Testis (tissue), 2 donors: ENCODE data around the gene CEBPG.

Source experiments
- POLR2A ChIP-seq: fragments of 450-650 bp; IDR thresholded peaks from one replicate; pipeline ENCODE4 v1.6.1; 2017; ENCODE audit warnings: antibody characterized with exemption, mild to moderate bottlenecking, moderate library complexity
- TF ChIP-seq, protein P1 (sequence below), 3 experiments: fragments of 450-650 bp in 2 of 3; fragments of 200-600 bp in 1 of 3; sonication (generic) in 1 of 3; IDR thresholded peaks; one replicate each; pipeline ENCODE4 v1.5.1; 2016 to 2019; ENCODE audit warnings: antibody characterized with exemption in 3 of 3, mild to moderate bottlenecking in 2 of 3, moderate library complexity in 1 of 3

DNA sequence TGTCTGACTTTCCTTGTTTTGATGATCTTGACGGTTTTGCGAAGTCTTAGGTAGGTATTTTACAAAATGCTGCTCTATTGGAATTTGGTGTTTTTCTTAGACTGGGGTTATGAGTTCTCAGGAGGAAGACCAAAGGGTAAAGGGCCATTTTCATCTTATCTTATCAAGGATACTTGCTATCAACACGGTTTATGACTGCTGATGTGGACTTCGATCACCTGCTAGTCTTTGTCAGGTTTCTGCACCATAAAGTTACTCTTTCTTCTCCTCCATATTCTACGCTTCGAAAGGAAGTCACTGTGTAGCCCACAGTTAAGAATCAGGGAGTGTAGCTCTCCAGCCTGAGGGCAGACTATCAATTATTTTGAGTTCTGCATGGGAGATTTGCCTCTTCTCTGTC lies 7.4 kb upstream of the CEBPG start:
- TF ChIP-seq, protein P1, sequence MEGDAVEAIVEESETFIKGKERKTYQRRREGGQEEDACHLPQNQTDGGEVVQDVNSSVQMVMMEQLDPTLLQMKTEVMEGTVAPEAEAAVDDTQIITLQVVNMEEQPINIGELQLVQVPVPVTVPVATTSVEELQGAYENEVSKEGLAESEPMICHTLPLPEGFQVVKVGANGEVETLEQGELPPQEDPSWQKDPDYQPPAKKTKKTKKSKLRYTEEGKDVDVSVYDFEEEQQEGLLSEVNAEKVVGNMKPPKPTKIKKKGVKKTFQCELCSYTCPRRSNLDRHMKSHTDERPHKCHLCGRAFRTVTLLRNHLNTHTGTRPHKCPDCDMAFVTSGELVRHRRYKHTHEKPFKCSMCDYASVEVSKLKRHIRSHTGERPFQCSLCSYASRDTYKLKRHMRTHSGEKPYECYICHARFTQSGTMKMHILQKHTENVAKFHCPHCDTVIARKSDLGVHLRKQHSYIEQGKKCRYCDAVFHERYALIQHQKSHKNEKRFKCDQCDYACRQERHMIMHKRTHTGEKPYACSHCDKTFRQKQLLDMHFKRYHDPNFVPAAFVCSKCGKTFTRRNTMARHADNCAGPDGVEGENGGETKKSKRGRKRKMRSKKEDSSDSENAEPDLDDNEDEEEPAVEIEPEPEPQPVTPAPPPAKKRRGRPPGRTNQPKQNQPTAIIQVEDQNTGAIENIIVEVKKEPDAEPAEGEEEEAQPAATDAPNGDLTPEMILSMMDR (IDR thresholded peaks at IDR 0.05), result no peak
- TF ChIP-seq POLR2A, result no peak
